Spleen (tissue), 7 donors: ENCODE measurements around the gene LRIG1.

Experiments
- CTCF ChIP-seq, 11 experiments: fragments of 200-600 bp in 7 of 11; fragments of 450-650 bp in 4 of 11; sonication (generic) in 4 of 11; IDR thresholded peaks in 8 of 11; conservative IDR thresholded peaks in 3 of 11; 1 replicate in 7 of 11; 2 replicates in 4 of 11; pipeline versions ENCODE4 v1.4.0 to v1.8.0; 2016 to 2021; ENCODE audit warnings: antibody characterized with exemption in 11 of 11, inconsistent platforms in 4 of 11, mild to moderate bottlenecking in 1 of 11
- POLR2A ChIP-seq, 3 donors: fragments of 450-650 bp; IDR thresholded peaks; one replicate each; pipeline ENCODE4 v1.5.1; 2017; ENCODE audit warnings: antibody characterized with exemption in 3 of 3, mild to moderate bottlenecking in 1 of 3
- POLR2AphosphoS5 ChIP-seq, 3 donors: sonication (generic); formaldehyde crosslinking; IDR thresholded peaks; one replicate each; pipeline ENCODE4 v1.5.1; 2017; ENCODE audit warnings: antibody characterized with exemption in 3 of 3
- donor health status: DM: no; HTN: no; CAD: no; lungs with moderate emphysema.
- donor health status: DM: no; HTN: no; CAD: no.
- donor health status: DM: no; HTN: no; CAD: no.

GRCh38 chr3:66367979-66368378 lies 132.8 kb downstream of the LRIG1 start:
- TF ChIP-seq POLR2A (IDR thresholded peaks at IDR 0.05) (no peak), CTCF (IDR thresholded peaks at IDR 0.05 in 8 of 11, conservative IDR thresholded peaks at IDR 0.05 in 3 of 11) (no peak), POLR2AphosphoS5 (IDR thresholded peaks at IDR 0.05) (no peak)
